Nephron (organoid): ENCODE measurements around the gene L3MBTL4.
A peak's percentile ranks its signal among the peaks of the same experiment; 100 is the strongest.

ENCODE experiments used
- H3K27ac Mint-ChIP-seq, 3 experiments: 2 replicates each; pipeline ENCODE4 v1.8.0; 2020; ENCODE audit warnings: mixed read lengths in 3 of 3, mild to moderate bottlenecking in 2 of 3, moderate library complexity in 1 of 3
- H3K27me3 Mint-ChIP-seq: 2 replicates; pipeline ENCODE4 v1.8.0; 2021; ENCODE audit warnings: low read depth, mild to moderate bottlenecking, moderate library complexity, mixed read lengths
- H3K36me3 Mint-ChIP-seq: 2 replicates; pipeline ENCODE4 v1.8.0; 2020; ENCODE audit warnings: low read depth, mixed read lengths
- H3K4me1 Mint-ChIP-seq: 2 replicates; pipeline ENCODE4 v1.8.0; 2020; ENCODE audit warnings: mixed read lengths
- H3K4me3 Mint-ChIP-seq, 3 experiments: 2 replicates each; pipeline ENCODE4 v1.8.0; 2020; ENCODE audit warnings: mild to moderate bottlenecking in 3 of 3, mixed read lengths in 3 of 3, moderate library complexity in 2 of 3
- H3K9me3 Mint-ChIP-seq: 2 replicates; pipeline ENCODE4 v1.8.0; 2020; ENCODE audit warnings: mixed read lengths
- TF ChIP-seq, protein P1 (sequence below), 3 experiments: fragments of 200-600 bp; sonication (generic); IDR thresholded peaks; one replicate each; pipeline ENCODE4 v1.5.0; 2021; ENCODE audit warnings: antibody characterized with exemption in 3 of 3; ENCODE audit not compliant: unreplicated experiment in 3 of 3

The L3MBTL4 gene

DNA sequence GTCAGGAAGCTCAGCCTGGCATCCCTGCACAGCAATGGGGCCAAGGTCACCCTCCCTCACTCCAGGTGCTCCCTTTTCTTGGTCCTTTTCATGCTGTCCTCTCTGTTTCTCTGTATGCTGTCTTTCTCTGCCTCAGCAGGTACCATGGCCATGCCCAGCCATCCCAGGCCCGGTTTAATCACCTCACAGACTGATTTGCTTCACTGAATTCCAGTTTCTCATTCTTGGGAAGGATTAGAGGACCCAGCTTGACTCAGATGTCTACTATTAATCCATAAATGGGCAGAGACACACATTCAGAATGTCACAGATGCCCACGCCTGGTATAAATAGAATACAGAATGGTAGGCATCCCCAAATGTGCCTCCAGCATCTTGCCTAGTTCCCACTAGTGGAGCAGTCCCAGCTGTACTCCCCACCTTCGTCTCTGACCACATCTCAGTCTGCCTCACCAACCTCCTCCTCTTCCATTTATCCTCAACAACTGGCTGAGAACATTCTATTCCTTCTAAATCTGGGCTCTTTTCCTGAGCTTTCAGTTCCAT lies 14.2 kb upstream of the L3MBTL4 start:
- TF ChIP-seq, protein P1, sequence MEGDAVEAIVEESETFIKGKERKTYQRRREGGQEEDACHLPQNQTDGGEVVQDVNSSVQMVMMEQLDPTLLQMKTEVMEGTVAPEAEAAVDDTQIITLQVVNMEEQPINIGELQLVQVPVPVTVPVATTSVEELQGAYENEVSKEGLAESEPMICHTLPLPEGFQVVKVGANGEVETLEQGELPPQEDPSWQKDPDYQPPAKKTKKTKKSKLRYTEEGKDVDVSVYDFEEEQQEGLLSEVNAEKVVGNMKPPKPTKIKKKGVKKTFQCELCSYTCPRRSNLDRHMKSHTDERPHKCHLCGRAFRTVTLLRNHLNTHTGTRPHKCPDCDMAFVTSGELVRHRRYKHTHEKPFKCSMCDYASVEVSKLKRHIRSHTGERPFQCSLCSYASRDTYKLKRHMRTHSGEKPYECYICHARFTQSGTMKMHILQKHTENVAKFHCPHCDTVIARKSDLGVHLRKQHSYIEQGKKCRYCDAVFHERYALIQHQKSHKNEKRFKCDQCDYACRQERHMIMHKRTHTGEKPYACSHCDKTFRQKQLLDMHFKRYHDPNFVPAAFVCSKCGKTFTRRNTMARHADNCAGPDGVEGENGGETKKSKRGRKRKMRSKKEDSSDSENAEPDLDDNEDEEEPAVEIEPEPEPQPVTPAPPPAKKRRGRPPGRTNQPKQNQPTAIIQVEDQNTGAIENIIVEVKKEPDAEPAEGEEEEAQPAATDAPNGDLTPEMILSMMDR (IDR thresholded peaks at IDR 0.05; ENCODE audit: unreplicated experiment in 3 of 3): no peak
- Mint-ChIP-seq H3K4me1 (peaks cover 26% of the 10 kb centered on the region), H3K36me3 (no peaks in the 10 kb centered on the region), H3K27ac (no peak overlapping the region), H3K27me3 (peaks cover 16% of the 10 kb centered on the region), H3K4me3 (no peak overlapping the region), H3K9me3 (no peaks in the 10 kb centered on the region)

DNA sequence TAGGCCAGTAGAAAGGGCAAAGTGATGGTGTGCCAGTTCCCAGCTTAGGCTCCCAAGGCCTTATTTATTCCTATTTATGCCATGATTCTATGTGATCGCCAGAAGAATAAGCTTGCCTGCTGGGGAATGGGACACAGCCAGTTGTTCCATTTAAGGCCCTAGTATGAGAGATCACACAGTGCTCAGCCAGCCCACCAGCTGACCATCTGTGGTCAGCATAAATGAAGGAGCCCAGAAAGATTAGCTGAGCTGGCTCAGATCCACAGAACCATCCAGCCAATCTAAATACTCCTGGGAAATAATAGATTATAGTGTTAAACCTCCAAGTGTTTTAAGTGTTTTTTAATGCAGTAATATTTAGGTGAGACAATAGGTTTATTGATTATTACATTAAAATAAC lies 12.6 kb upstream of the L3MBTL4 start:
- H3K9me3 Mint-ChIP-seq: no peaks in the 10 kb centered on the region
- TF ChIP-seq, protein P1 (IDR thresholded peaks at IDR 0.05; ENCODE audit: unreplicated experiment in 3 of 3): no peak
- H3K4me1 Mint-ChIP-seq: peaks cover 26% of the 10 kb centered on the region
- no peaks in the 10 kb centered on the region for H3K36me3 Mint-ChIP-seq
- no peak overlapping the region for H3K27ac Mint-ChIP-seq
- no peak overlapping the region for H3K4me3 Mint-ChIP-seq
- peaks cover 20% of the 10 kb centered on the region for H3K27me3 Mint-ChIP-seq

DNA sequence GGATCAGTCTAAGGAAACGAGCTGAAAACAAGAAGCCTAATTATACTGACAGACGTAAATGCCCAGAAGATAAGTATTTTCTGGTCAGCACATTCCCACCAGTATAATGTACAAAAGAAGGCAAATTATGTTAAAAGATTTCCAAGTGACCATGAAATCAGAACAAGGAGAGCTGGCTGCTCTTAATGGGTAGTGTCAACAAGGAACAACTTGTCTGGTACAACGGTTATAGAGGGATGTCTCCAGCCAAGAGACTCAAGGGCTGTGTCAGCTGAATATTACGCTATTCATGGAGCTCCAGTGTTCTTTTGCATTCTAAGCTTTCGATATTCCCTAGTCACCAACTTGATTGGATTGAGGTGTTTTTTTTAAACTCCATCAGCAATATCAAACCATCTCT lies 8.6 kb upstream of the L3MBTL4 start:
- no peak overlapping the region for H3K27ac Mint-ChIP-seq

DNA sequence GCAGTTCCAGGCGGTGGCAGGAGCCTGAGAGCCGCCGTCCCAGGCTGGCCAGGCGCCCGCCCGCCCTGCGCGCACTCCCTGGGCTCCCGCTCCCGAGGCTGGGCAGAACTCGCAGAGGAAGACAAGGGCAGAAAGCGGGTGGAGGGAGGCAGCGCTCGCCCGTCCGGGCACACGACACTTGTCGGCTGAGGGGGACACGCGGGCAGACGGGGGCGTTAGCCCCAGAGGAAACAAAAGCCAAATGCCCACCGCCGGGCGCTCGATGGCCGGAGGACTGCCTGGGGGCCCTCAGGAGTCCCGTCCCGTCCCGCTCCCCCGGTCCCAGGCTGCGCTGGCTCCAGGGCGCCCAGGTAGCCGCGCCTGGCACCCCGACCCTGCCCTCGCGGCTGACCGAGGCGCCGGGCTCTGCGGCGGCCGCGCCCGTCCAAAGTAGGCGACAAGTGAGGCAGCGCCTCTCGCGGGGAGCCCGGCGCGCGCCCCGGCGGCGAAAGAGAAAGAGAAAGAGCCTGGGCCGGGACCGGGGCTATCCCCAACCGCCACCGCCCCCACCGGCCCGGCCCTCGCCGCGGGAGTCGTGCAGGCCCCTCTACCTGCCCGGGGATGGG lies 491 bp downstream of the L3MBTL4 start:
- peaks cover 3% of the 10 kb centered on the region for H3K9me3 Mint-ChIP-seq
- H3K36me3 Mint-ChIP-seq: no peaks in the 10 kb centered on the region
- TF ChIP-seq, protein P1 (IDR thresholded peaks at IDR 0.05; ENCODE audit: unreplicated experiment in 3 of 3): peak in 1 of 3 experiments; percentile 8
- H3K4me1 Mint-ChIP-seq: peaks cover 3% of the 10 kb centered on the region
- H3K27me3 Mint-ChIP-seq: peaks cover 74% of the 10 kb centered on the region
- H3K27ac Mint-ChIP-seq: no peak overlapping the region
- peak overlapping the region; percentile 76 to 89 (median 86) for H3K4me3 Mint-ChIP-seq

More for the DNA sequence above, 8.6 kb upstream of the L3MBTL4 start:
- Mint-ChIP-seq H3K4me1 (peaks cover 10% of the 10 kb centered on the region), H3K36me3 (no peaks in the 10 kb centered on the region), H3K27me3 (peaks cover 11% of the 10 kb centered on the region), H3K9me3 (peaks cover 3% of the 10 kb centered on the region), H3K4me3 (no peak overlapping the region)
- TF ChIP-seq, protein P1 (IDR thresholded peaks at IDR 0.05; ENCODE audit: unreplicated experiment in 3 of 3): no peak

DNA sequence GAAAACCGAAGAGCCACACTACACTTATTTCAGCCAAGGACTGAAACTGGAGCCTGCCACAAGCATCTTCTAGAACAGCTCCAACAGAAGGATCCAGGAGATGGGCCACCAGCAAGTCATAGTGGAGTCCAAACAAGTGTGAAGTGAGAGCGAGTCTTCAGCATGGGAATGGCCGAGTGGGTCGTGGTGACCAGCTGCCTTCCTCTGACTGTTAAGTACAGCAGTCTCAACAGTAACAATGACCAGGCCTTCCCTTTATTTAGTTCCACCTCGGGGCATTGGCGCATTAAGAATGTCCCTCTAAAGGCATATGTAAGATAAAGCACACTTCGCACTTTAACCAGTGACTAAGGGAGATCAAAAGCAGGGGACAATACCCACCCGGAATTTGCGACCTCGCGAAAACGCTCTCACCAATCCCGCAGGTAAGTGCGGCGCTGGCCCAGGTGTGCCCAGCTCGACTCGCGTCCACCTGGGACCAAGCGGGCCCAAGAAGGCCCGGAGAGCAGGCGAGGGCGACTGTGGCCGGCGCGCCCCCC lies 1.1 kb downstream of the L3MBTL4 start:
- Mint-ChIP-seq H3K27me3 (peaks cover 74% of the 10 kb centered on the region), H3K4me3 (peak overlapping the region; percentile 76 to 89 (median 86)), H3K9me3 (peaks cover under 1% of the 10 kb centered on the region), H3K36me3 (no peaks in the 10 kb centered on the region), H3K27ac (peak overlapping the region in 1 of 3 experiments; percentile 18), H3K4me1 (peaks cover 3% of the 10 kb centered on the region)
- TF ChIP-seq, protein P1 (IDR thresholded peaks at IDR 0.05; ENCODE audit: unreplicated experiment in 3 of 3): no peak
